Peyer's patch (tissue), 4 donors: ENCODE results near the gene BICDL2. TPM values are rescaled to one million over a fixed set of nuclear protein-coding genes. Genes with fewer than 3 reads are reported as not detected.

Experiments used
- small RNA-seq, 2 donors: library from RNA; depleted of rRNA; stranded (forward); fragments of <200 nt; gene quantifications; one replicate each; pipeline ENCODE3, GENCODE V24; 2016
- total RNA-seq, 4 donors: library from RNA; depleted of rRNA; stranded (reverse); fragments of >200 nt; gene quantifications; one replicate each; pipeline ENCODE4 v1.1.0, GENCODE V29; 2016

BICDL2 gene
- total RNA-seq, 4 donors from 2014 or later: 44.6 to 126 (median 93.8) TPM

Small RNA genes within 50 kb of the gene (small RNA-seq; reads per million reads assigned to genes)
- gene LINC00514 (0 reads per million in 2 donors), gene RNU1-22P (0 reads per million in 2 donors)

Other genes starting within 250 kb of the BICDL2 start
- gene PRSS33, start 249.4 kb downstream of the BICDL2 start, total RNA-seq: not detected
- gene PRSS41, start 238.5 kb downstream of the BICDL2 start, total RNA-seq: not detected
- gene PRSS21, start 219.7 kb downstream of the BICDL2 start, total RNA-seq: under 1 TPM in 1 of 4 donors, not detected in 3; 0.88 TPM
- gene ZG16B, start 206.6 kb downstream of the BICDL2 start, total RNA-seq: 10 to 100 TPM in 1 of 4 donors, 1 to 10 TPM in 3; 2.5 to 13.0 (median 5.5) TPM
- gene PRSS22, start 178.8 kb downstream of the BICDL2 start, total RNA-seq: 1 to 10 TPM in 3 of 4 donors, not detected in 1; 1.4 to 1.9 (median 1.8) TPM
- gene FLYWCH2, start 153.7 kb downstream of the BICDL2 start, total RNA-seq: 10 to 100 TPM; 40.8 to 61.3 (median 53.1) TPM
- gene FLYWCH1, start 125.0 kb downstream of the BICDL2 start, total RNA-seq: 10 to 100 TPM; 30.1 to 67.4 (median 46.8) TPM
- 1 to 10 TPM in 1 of 4 donors, under 1 TPM in 1, not detected in 2; 0.40 to 1.6 TPM for gene KREMEN2, start 72.7 kb downstream of the BICDL2 start, total RNA-seq
- 10 to 100 TPM in 1 of 4 donors, 1 to 10 TPM in 3; 6.3 to 13.2 (median 9.2) TPM for gene PAQR4, start 67.6 kb downstream of the BICDL2 start, total RNA-seq
- 10 to 100 TPM in 1 of 4 donors, 1 to 10 TPM in 3; 4.3 to 23.9 (median 6.0) TPM for gene PKMYT1, start 56.5 kb downstream of the BICDL2 start, total RNA-seq
- gene CLDN9, start 24.0 kb downstream of the BICDL2 start, total RNA-seq: 1 to 10 TPM in 3 of 4 donors, under 1 TPM in 1; 0.76 to 2.5 (median 1.2) TPM
- gene CLDN6, start 18.8 kb downstream of the BICDL2 start, total RNA-seq: not detected
- 10 to 100 TPM in 3 of 4 donors, 1 to 10 TPM in 1; 4.1 to 56.4 (median 39.8) TPM for gene TNFRSF12A, start 16.6 kb downstream of the BICDL2 start, total RNA-seq
- 10 to 100 TPM; 14.0 to 38.0 (median 34.1) TPM for gene HCFC1R1, start 13.0 kb downstream of the BICDL2 start, total RNA-seq
- 10 to 100 TPM in 3 of 4 donors, 1 to 10 TPM in 1; 9.6 to 64.4 (median 27.1) TPM for gene THOC6, start 12.9 kb downstream of the BICDL2 start, total RNA-seq
- gene MMP25, start 9.6 kb upstream of the BICDL2 start, total RNA-seq: 1 to 10 TPM in 3 of 4 donors, not detected in 1; 1.4 to 3.3 (median 2.4) TPM
- gene IL32, start 28.7 kb upstream of the BICDL2 start, total RNA-seq: 100 to 1,000 TPM in 3 of 4 donors, 10 to 100 TPM in 1; 93.3 to 676 (median 590) TPM
- not detected for gene ZSCAN10, start 62.4 kb upstream of the BICDL2 start, total RNA-seq
- gene ZNF205, start 75.6 kb upstream of the BICDL2 start, total RNA-seq: 10 to 100 TPM in 3 of 4 donors, 1 to 10 TPM in 1; 5.0 to 24.6 (median 16.2) TPM
- gene ZNF213, start 98.1 kb upstream of the BICDL2 start, total RNA-seq: 10 to 100 TPM; 14.9 to 40.6 (median 18.4) TPM
- not detected for gene OR1F1, start 151.3 kb upstream of the BICDL2 start, total RNA-seq
- 10 to 100 TPM in 2 of 4 donors, 1 to 10 TPM in 2; 8.6 to 13.0 (median 10.0) TPM for gene ZNF200, start 198.2 kb upstream of the BICDL2 start, total RNA-seq
- 1 to 10 TPM; 1.2 to 6.6 (median 2.2) TPM for gene MEFV, start 219.7 kb upstream of the BICDL2 start, total RNA-seq
- gene ZNF263, start 246.5 kb upstream of the BICDL2 start, total RNA-seq: 10 to 100 TPM; 19.0 to 35.8 (median 27.5) TPM